Stromal cell of bone marrow (primary cell): Measurements from ENCODE around the gene RHCE.
"Not testable (repeated sequence)": the region's sequence is repeated elsewhere in the genome, so short reads cannot be mapped to it uniquely, and the experiment has no call there.

Experiments
- DNase-seq: peaks from one replicate; pipeline ENCODE4 v3.0.0-alpha.2; 2012; ENCODE audit warnings: low read depth

Gene RHCE

DNA sequence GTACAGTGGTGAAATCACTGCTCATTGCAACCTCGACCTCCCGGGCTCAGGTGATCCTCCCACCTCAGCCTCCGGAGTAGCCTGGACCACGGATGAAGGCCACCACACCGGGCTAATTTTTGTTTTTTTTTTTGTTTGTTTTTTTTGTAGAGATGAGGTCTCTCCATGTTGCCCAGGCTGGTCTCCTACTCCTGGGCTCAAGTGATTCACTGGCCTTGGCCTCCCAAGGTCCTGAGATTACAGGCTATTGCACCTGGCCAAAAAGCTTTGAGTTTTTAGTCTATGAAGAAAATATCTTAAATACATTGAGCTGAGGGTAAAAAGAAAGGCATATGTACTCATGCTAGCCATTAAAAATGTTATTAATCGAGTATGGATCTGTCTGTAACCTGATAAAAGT, 78.9 kb downstream of the RHCE start:
- DNase-seq, result no peak

DNA sequence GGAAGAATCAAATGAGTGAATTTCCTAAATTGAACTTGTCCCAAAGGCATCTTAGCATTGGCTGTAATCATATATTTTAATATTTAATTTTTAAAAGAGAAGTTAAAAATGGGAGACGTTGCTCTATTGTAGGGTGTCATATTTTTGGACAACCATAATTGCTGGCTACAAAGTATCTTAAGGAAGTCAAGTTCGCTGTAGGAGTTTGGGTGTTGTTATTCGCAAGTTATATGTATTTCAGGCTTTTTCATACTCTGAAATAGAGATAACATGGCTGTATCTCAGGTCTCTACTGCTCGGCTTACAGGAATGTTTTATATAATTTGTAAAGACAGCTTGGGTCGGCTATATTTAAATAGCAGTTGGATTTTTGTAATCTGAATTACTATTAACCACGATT, 81.6 kb downstream of the RHCE start:
- no peak for DNase-seq

DNA sequence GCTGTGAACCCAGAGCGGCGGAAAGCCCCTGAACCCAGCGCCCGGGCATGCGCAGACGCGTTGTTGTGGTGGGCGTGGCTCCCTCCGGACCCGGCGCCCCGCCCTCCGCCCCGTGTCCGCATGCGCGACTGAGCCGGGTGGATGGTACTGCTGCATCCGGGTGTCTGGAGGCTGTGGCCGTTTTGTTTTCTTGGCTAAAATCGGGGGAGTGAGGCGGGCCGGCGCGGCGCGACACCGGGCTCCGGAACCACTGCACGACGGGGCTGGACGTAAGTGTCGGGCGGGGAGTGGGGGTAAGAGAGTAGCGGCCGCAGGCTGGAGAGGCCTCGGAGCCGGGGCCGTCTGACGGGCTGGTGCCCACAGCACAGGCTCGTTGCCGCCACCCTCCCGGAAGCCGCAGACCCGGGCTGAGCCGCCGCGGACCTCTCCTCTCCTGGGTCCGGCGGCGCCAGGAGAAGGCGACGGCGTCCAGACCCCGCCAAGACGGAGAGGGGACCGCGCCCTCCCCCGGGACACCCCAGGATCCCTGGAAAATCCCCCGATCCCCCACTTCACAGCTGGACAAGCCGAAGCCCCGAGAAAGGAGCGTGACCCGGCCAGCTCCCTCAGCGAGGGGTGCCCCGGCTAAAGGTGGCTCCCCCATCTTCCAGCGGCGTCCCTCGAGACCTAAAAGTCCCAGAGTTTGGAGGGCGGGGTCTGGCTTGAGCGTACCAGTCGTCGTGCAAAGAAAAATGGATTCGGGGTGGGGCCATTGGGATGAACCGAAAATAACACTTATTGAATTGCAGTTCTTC, 82.2 kb downstream of the RHCE start, which contains the start of gene TMEM50A:
Gene TMEM50A (plus strand): TSS at position 147 of the 794 bp plus-strand sequence. CDS start 2,153 bp downstream, outside the sequence.
- peak; percentile 65 for DNase-seq

DNA sequence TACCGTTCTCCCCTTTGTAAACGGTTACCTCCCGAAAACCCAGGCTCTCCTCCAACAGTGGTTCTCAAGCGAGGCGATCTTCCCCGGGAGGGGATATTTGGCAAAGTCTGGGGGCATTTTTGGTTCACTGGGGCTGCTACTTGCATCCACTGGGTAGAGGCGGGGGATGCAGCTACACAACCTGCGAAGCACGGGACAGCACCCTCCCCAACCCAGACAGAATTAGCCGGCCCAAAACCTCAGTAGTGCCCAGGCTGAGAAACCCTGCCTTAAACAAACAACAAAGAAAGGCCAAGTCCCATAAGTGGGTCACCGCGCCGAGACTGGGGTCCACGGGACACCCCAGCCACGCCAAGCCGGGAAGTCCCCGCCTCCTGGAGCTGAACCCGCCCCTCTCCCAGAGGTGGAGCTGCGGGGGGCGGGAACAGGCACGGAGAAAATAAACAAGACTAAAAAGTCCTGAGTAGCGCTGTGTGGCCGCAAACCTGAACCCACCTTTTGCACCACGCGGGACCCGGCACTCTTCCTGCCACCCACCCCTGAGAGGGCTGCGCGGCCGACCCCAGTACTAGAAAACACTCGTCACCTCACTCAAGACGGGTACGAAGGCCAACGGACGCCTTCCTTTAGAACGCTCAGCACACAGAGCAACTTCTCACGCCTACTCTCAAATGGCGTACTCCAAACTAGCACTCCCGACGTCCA, 83.0 kb downstream of the RHCE start:
- not testable (repeated sequence) for DNase-seq

DNA sequence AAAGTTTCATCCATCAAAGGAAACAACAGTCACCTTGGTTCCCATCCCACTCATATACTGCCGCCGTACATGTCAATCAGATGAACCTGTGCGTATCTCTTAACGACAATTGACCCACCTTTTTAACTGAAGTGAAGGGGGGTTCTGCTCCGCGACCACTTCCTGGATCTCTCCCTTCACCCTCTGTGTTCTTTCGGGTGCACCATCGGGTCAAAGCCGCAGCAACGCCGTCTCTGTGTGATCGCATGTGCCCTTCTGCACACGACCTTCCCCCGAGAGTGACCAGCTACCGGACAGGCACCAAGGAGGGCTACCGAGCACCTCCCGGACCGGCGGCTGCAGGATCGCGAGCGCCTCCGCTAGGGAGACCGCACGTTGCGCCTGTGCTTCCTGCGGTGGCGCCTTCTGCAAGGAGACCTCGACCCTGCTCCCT, 83.7 kb downstream of the RHCE start:
- not testable (repeated sequence) for DNase-seq

DNA sequence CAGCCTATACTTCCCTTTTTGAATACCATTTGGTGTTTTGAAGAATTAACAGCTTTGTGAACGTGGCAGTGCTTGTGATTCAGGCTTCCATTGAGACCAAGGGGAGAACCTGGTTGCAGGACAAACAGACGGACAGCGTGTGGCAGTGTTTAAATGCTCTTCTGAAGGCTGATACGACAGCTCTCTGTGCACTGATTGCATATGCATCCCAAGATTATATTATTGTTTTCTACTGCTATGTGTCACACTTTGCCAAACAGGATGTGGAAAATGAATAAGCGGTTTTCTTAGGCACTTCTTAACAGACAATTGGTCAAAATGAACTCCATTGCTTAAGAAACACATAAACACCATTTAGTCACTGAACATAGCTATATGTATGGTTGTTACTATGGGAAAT, 90.7 kb downstream of the RHCE start:
- DNase-seq, result peak; percentile 38

DNA sequence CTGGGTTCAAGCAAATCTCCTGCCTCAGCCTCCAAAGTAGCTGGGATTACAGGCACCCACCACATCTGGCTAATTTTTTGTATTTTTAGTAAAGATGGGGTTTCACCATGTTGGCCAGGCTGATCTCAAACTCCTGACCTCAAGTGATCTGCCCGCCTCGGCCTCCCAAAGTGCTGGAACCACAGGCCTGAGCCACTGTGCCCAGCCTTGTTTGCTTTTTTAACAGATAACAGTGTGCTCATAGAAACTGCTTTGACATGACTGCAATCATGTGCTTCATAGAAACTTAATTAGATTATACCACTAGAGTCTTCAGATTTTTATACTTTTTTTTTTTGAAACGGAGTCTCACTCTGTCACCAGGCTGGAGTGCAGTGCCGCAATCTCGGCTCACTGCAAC, 91.3 kb downstream of the RHCE start:
- not testable (repeated sequence) for DNase-seq

DNA sequence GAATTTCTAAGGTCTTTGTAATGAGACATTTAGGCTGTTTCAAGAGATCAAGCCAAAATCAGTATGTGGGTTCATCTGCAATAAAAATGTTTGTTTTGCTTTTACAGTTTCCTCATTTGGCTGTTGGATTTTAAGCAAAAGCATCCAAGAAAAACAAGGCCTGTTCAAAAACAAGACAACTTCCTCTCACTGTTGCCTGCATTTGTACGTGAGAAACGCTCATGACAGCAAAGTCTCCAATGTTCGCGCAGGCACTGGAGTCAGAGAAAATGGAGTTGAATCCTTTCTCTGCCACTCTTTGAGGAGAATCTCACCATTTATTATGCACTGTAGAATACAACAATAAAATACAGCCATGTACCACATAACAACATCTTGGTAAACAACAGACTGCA, 91.8 kb downstream of the RHCE start:
- not testable (repeated sequence) for DNase-seq

DNA sequence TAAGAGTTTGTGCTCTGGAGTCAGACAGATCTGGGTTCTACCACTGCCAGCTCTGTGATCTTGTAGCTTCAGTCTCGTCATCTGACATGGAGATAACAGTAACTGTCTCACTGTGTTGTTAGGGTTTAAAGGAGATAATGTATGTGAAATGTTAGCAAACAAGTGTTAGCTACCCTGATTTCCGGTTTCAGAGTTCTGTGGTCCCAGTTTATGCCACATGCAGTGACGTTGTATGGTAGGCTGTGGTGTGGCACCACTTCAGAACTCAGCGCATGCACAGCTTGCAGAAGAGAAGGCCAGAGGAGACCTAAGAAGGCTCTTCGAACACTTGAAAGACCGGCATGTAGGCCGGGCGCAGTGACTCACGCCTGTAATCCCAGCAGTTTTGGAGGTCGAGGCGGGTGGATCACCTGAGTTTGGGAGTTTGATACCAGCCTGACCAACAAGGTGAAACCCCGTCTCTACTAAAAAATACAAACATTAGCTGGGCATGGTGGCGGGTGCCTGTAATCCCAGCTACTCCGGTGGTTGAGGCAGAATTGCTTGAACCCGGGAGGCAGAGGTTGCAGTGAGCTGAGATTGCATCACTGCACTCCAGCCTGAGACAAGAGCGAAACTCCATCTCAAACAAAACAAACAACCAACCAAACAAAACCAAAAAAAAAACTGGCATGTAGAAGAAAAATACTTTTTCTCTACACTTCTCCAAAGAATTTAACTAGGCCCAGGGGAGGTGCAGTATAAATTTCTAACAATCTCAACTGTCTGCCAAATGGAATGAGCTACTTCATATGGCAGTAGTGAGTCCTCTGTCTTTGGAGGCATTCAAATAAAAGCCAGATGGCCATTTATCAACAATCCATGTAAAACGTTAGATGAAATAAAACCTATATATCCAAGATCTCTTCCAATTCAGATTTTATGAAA, 92.5 kb downstream of the RHCE start:
- not testable (repeated sequence) for DNase-seq

DNA sequence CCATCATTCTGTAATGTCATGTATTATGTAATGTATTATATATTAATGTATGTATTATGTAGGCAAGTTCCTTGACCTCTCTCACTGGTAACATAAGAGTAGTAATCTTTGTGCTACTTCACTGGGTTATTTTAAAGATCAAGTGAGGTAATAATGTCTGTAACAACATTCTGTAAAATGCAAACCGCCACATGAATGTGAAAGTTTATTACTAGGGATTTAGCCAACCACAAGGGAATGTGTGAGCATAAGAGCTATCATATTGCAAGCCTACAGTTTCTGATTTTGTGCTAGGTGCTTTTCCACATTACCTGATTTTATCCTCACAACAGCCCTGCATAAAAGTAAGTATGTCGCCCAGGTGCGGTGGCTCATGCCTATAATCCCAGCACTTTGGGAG, 96.2 kb downstream of the RHCE start:
- DNase-seq, result not testable (repeated sequence)

DNA sequence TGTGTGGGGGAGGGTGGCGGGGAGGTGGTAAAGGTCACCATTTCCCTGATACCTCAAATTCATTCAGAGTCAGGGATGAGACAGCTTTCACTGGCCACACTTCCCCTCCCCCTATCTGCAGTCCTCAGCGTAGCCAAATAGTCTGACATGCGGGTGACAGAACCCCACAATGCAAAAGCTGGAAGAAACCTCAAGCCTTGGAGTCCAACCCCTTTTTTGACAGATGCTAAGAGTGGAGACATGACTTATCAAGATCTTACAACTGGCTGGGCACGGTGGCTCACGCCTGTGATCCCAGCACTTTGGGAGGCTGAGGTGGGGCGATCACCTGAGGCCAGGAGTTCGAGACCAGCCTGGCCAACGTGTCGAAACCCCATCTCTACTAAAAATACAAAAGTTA, 98.5 kb downstream of the RHCE start:
- DNase-seq, result not testable (repeated sequence)

DNA sequence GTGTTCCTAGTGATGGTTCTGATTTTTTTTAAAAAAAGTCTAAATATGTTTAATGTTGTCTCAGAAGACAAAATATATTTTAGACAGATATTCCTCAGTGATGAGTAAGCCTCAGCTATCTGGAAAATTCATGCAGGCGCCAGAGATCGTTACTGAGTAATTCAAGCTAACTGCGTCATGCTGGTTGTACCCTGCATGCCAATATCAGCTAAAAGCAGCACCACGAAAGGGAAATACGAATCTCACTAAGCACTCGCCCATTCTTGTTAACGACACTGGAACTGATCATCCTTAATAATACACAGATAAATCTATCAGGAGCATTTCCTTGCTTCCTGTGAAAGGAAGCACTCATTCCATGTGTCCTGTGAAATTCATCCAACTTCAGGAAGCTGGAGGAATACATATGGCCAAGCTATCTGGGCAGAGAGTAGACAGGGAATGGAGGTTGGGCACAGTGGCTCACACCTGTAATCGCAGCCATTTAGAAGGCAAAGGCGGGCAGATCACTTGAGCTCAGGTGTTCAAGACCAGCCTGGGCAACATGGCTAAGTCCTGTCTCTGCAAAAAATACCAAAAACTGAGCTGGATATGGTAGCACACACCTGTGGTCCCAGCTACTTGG, 100.2 kb downstream of the RHCE start:
- DNase-seq, result peak; percentile 87

DNA sequence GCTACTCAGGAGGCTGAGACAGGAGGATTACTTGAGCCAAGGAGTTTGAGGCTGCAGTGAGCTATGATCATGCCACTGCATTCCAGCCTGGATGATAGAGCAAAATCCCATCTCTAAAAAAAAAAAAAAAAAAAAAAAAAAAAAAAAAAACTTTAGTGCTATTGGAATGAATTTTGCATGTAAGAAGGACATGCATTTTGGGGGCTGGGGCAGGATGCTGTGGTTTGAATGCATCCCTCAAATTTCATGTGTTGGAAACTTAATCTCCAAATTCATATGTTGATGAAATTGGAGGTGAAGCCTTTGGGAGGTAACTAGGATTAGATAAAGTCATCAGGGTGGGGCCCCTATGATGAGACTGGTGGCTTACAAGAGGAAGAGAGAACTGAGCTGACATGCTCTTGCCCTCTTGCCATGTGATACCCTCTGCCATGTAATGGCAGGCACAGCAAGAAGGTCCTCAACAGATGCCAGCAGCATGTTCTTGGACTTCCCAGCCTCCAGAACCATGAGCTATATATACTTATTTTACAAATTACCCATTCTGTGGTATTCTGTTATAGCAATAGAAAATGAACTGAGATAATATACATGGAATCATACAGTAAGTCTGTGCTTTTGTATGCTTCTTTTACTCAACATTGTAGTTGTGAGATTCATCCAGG, 107.7 kb downstream of the RHCE start:
- DNase-seq, result not testable (repeated sequence)
